ENCODE data around the gene NRXN2. TPM values are rescaled to one million over a fixed set of nuclear protein-coding genes. Genes with fewer than 3 reads are reported as not detected.
A peak's percentile ranks its signal among the peaks of the same experiment; 100 is the strongest.
"Not testable (repeated sequence)": the region's sequence is repeated elsewhere in the genome, so short reads cannot be mapped to it uniquely, and the experiment has no call there.

Gene NRXN2
- total RNA-seq, 1 donor from 2014 or later, result 3.5 TPM

GRCh38 chr11:64603411-64604110 lies 119.4 kb downstream of the NRXN2 start:
- no peak for DNase-seq (ENCODE audit: low spot score)
- intact Hi-C loops (cut with DNase I), result no loop called here

GRCh38 chr11:64602466-64603070 lies 120.4 kb downstream of the NRXN2 start:
- intact Hi-C loops (cut with DNase I), result no loop called here

GRCh38 chr11:64601605-64602465 lies 121.2 kb downstream of the NRXN2 start:
- intact Hi-C loops (cut with DNase I), result no loop called here
- DNase-seq (ENCODE audit: low spot score), result no peak

More at GRCh38 chr11:64602466-64603070, 120.4 kb downstream of the NRXN2 start:
- DNase-seq (ENCODE audit: low spot score), result no peak

- no peak for DNase-seq (ENCODE audit: low spot score)
- intact Hi-C loops (cut with DNase I), result no loop called here
Measured at GRCh38 chr11:64600281-64600992, 122.6 kb downstream of the NRXN2 start.

- intact Hi-C loops (cut with DNase I), result no loop called here
- no peak for DNase-seq (ENCODE audit: low spot score)
Measured at GRCh38 chr11:64599698-64600211, 123.2 kb downstream of the NRXN2 start.

- DNase-seq (ENCODE audit: low spot score), result no peak
- intact Hi-C loops (cut with DNase I), result no loop called here
Measured at GRCh38 chr11:64598797-64599697, 124.0 kb downstream of the NRXN2 start.

- intact Hi-C loops (cut with DNase I), result no loop called here
- peak; percentile 65 for DNase-seq (ENCODE audit: low spot score)
Measured at GRCh38 chr11:64598106-64598796, 124.7 kb downstream of the NRXN2 start.

- peak; percentile 63 for DNase-seq (ENCODE audit: low spot score)
- intact Hi-C loops (cut with DNase I), result no loop called here
Measured at GRCh38 chr11:64597671-64598101, 125.3 kb downstream of the NRXN2 start.

GRCh38 chr11:64595922-64596321 lies 127.1 kb downstream of the NRXN2 start:
- intact Hi-C loops (cut with DNase I); DNase-seq (ENCODE audit: low spot score): not testable (repeated sequence)

- peak; percentile 60 for DNase-seq (ENCODE audit: low spot score)
- intact Hi-C loops (cut with DNase I), result no loop called here
Measured at GRCh38 chr11:64594159-64594939, 128.6 kb downstream of the NRXN2 start.

GRCh38 chr11:64593156-64594105 lies 129.6 kb downstream of the NRXN2 start:
- intact Hi-C loops (cut with DNase I), result no loop called here
- DNase-seq (ENCODE audit: low spot score), result peak; percentile 38

- intact Hi-C loops (cut with DNase I), result no loop called here
- no peak for DNase-seq (ENCODE audit: low spot score)
Measured at GRCh38 chr11:64592656-64593055, 130.3 kb downstream of the NRXN2 start.

GRCh38 chr11:64592234-64592615 lies 130.8 kb downstream of the NRXN2 start:
- DNase-seq (ENCODE audit: low spot score), result peak; percentile 26
- intact Hi-C loops (cut with DNase I), result no loop called here

- peak; percentile 71 for DNase-seq (ENCODE audit: low spot score)
- intact Hi-C loops (cut with DNase I), result no loop called here
Measured at GRCh38 chr11:64591257-64592233, 131.5 kb downstream of the NRXN2 start.

- peak; percentile 59 for DNase-seq (ENCODE audit: low spot score)
- intact Hi-C loops (cut with DNase I), result no loop called here
Measured at GRCh38 chr11:64590763-64591221, 132.2 kb downstream of the NRXN2 start, which contains the start of gene SLC22A12. TSS of gene SLC22A12 (plus strand) at chr11:64591220. CDS start at chr11:64591557, 337 bp downstream.

Measured in cardiac septum (tissue), 1 donor.